H9 (cell line): Measurements from ENCODE around the gene IL1RAPL2. TPM values are rescaled to one million over a fixed set of nuclear protein-coding genes. Genes with fewer than 3 reads are reported as not detected.

ENCODE experiments used
- DNase-seq: peaks from one replicate; pipeline ENCODE4 v3.0.0-alpha.2; 2017
- H2AFZ ChIP-seq: one replicate; pipeline ENCODE4 v1.6.1; 2013; ENCODE audit warnings: mild to moderate bottlenecking, low read length, control low read depth, moderate library complexity
- H2AK5ac ChIP-seq: 2 replicates; pipeline ENCODE4 v1.6.1; 2013; ENCODE audit warnings: low read length, control low read depth, mixed read lengths; ENCODE audit not compliant: insufficient read length
- H2BK120ac ChIP-seq: one replicate; pipeline ENCODE4 v1.6.1; 2013; ENCODE audit warnings: low read depth, mild to moderate bottlenecking, low read length, control low read depth, inconsistent platforms; ENCODE audit not compliant: poor library complexity, severe bottlenecking
- H2BK12ac ChIP-seq: 2 replicates; pipeline ENCODE4 v1.6.1; 2013; ENCODE audit warnings: low read length, control low read depth, mixed read lengths, low read depth; ENCODE audit not compliant: insufficient read length
- H2BK15ac ChIP-seq: 2 replicates; pipeline ENCODE4 v1.6.1; 2013; ENCODE audit warnings: low read depth, low read length, control low read depth
- H2BK20ac ChIP-seq: one replicate; pipeline ENCODE4 v1.6.1; 2013; ENCODE audit warnings: low read depth, mild to moderate bottlenecking, low read length, control low read depth, inconsistent platforms; ENCODE audit not compliant: poor library complexity, severe bottlenecking
- H2BK5ac ChIP-seq: 2 replicates; pipeline ENCODE4 v1.6.1; 2013; ENCODE audit warnings: low read length, control low read depth, mixed read lengths; ENCODE audit not compliant: insufficient read length
- H3K14ac ChIP-seq: 2 replicates; pipeline ENCODE4 v1.6.1; 2013; ENCODE audit warnings: low read length, control low read depth; ENCODE audit not compliant: insufficient read depth
- H3K18ac ChIP-seq: 2 replicates; pipeline ENCODE4 v1.6.1; 2013; ENCODE audit warnings: low read depth, mild to moderate bottlenecking, mixed read lengths, low read length, control low read depth; ENCODE audit not compliant: insufficient read length
- H3K23ac ChIP-seq: 2 replicates; pipeline ENCODE4 v1.6.1; 2013; ENCODE audit warnings: low read length, control low read depth, mixed read lengths, low read depth; ENCODE audit not compliant: insufficient read length
- H3K23me2 ChIP-seq: 2 replicates; pipeline ENCODE4 v1.6.1; 2013; ENCODE audit warnings: low read depth, mild to moderate bottlenecking, mixed read lengths, low read length, control low read depth; ENCODE audit not compliant: insufficient read length, poor library complexity, severe bottlenecking
- H3K27ac ChIP-seq: 2 replicates; pipeline ENCODE4 v1.5.1; 2013; ENCODE audit warnings: low read length, control low read depth, mixed read lengths, low read depth; ENCODE audit not compliant: insufficient read length
- H3K27me3 ChIP-seq: 2 replicates; pipeline ENCODE4 v1.6.1; 2013; ENCODE audit warnings: low read length, control low read depth, inconsistent platforms; ENCODE audit not compliant: insufficient read depth
- H3K4ac ChIP-seq: 2 replicates; pipeline ENCODE4 v1.6.1; 2013; ENCODE audit warnings: low read depth, mild to moderate bottlenecking, control low read depth, inconsistent platforms, low read length, moderate library complexity
- H3K4me1 ChIP-seq: 2 replicates; pipeline ENCODE4 v1.6.1; 2013; ENCODE audit warnings: low read length, control low read depth, inconsistent platforms; ENCODE audit not compliant: insufficient read depth
- H3K4me2 ChIP-seq: 2 replicates; pipeline ENCODE4 v1.6.1; 2013; ENCODE audit warnings: low read length, control low read depth, mixed read lengths; ENCODE audit not compliant: insufficient read length, insufficient read depth
- H3K56ac ChIP-seq: 2 replicates; pipeline ENCODE4 v1.6.1; 2013; ENCODE audit warnings: low read depth, mild to moderate bottlenecking, mixed read lengths, low read length, control low read depth; ENCODE audit not compliant: insufficient read length
- H3K79me1 ChIP-seq: 2 replicates; pipeline ENCODE4 v1.6.1; 2013; ENCODE audit warnings: low read depth, mild to moderate bottlenecking, moderate library complexity, low read length, control low read depth, inconsistent platforms; ENCODE audit not compliant: insufficient read depth, poor library complexity, severe bottlenecking
- H3K79me2 ChIP-seq: 2 replicates; pipeline ENCODE4 v1.6.1; 2013; ENCODE audit warnings: low read length, control low read depth, inconsistent platforms; ENCODE audit not compliant: insufficient read depth
- H3K9ac ChIP-seq: 2 replicates; pipeline ENCODE4 v1.6.1; 2013; ENCODE audit warnings: low read length, control low read depth, mixed read lengths; ENCODE audit not compliant: insufficient read length; ENCODE audit errors: extremely low read depth
- H3K9me3 ChIP-seq: one replicate; pipeline ENCODE4 v1.6.1; 2013; ENCODE audit warnings: low read depth, low read length, inconsistent platforms; ENCODE audit not compliant: control insufficient read depth
- H3T11ph ChIP-seq: one replicate; pipeline ENCODE4 v1.6.1; 2013; ENCODE audit warnings: mild to moderate bottlenecking, low read length, control low read depth, inconsistent platforms
- H4K20me1 ChIP-seq: one replicate; pipeline ENCODE4 v1.6.1; 2013; ENCODE audit not compliant: control insufficient read depth, insufficient read length, insufficient read depth
- H4K5ac ChIP-seq: 2 replicates; pipeline ENCODE4 v1.6.1; 2013; ENCODE audit warnings: low read depth, mild to moderate bottlenecking, mixed read lengths, low read length, control low read depth; ENCODE audit not compliant: insufficient read length
- H4K8ac ChIP-seq: replicated peaks from 2 replicates; pipeline ENCODE4 v1.6.1; 2013; ENCODE audit warnings: low read length, control low read depth, mixed read lengths, low read depth; ENCODE audit not compliant: insufficient read length
- H4K91ac ChIP-seq: 2 replicates; pipeline ENCODE4 v1.6.1; 2013; ENCODE audit warnings: low read depth, mild to moderate bottlenecking, moderate library complexity, mixed read lengths, low read length, control low read depth; ENCODE audit not compliant: insufficient read length
- H3K27ac Mint-ChIP-seq, 3 experiments: 2 replicates in 2 of 3; 3 replicates in 1 of 3; pipeline ENCODE4 v1.8.0; 2020 to 2021; ENCODE audit warnings: mixed read lengths in 3 of 3, mild to moderate bottlenecking in 1 of 3, moderate library complexity in 1 of 3
- H3K27me3 Mint-ChIP-seq: 2 replicates; pipeline ENCODE4 v1.8.0; 2021; ENCODE audit warnings: low read depth, mild to moderate bottlenecking, moderate library complexity, mixed read lengths
- H3K36me3 Mint-ChIP-seq, 3 experiments: 2 replicates in 2 of 3; 3 replicates in 1 of 3; pipeline ENCODE4 v1.8.0; 2020 to 2021; ENCODE audit warnings: low read depth in 3 of 3, mixed read lengths in 3 of 3; ENCODE audit not compliant: insufficient read depth in 1 of 3
- H3K4me1 Mint-ChIP-seq, 2 experiments: 2 replicates each; pipeline ENCODE4 v1.8.0; 2020; ENCODE audit warnings: mixed read lengths in 2 of 2
- H3K4me3 Mint-ChIP-seq, 2 experiments: 2 replicates in 1 of 2; 3 replicates in 1 of 2; pipeline ENCODE4 v1.8.0; 2020 to 2021; ENCODE audit warnings: mild to moderate bottlenecking in 2 of 2, mixed read lengths in 2 of 2, moderate library complexity in 1 of 2
- H3K9me3 Mint-ChIP-seq, 2 experiments: 2 replicates in 1 of 2; 3 replicates in 1 of 2; pipeline ENCODE4 v1.8.0; 2020; ENCODE audit warnings: mild to moderate bottlenecking in 2 of 2, mixed read lengths in 2 of 2, moderate library complexity in 1 of 2
- CTCF ChIP-seq: fragments of 200-600 bp; sonication (generic); conservative IDR thresholded peaks from 3 replicates; pipeline ENCODE4 v1.8.0; 2021; ENCODE audit warnings: antibody characterized with exemption, mild to moderate bottlenecking
- WGBS: extraction: QIAGEN DNeasy Blood & Tissue Kit; methylation state at CpG from one replicate; pipeline ENCODE4 v1.1.7; 2013; ENCODE audit warnings: missing lambda C conversion rate, low lambda C conversion rate, mixed read lengths; ENCODE audit not compliant: insufficient read length; ENCODE audit errors: extremely low coverage; 5-methylcytosine and 5-hydroxymethylcytosine counted together
- total RNA-seq: library from RNA; stranded (reverse); gene quantifications from 2 replicates; pipeline ENCODE4 v1.2.1, GENCODE V29; 2021

Gene IL1RAPL2
- total RNA-seq, 1 experiment from 2014 or later = not detected

- Histone ChIP-seq H3K4ac (no peak overlapping the region), H3K4me1 (peaks cover 3% of the 10 kb centered on the region; the same call in 1 of the 2 replicates), H3K9me3 (no peaks in the 10 kb centered on the region), H2BK12ac (no peak overlapping the region), H3K79me1 (no peaks in the 10 kb centered on the region), H3K79me2 (no peaks in the 10 kb centered on the region), H3K56ac (no peak overlapping the region), H3K23me2 (no peaks in the 10 kb centered on the region), H3K27me3 (no peaks in the 10 kb centered on the region), H2AFZ (no peak overlapping the region), H3K9ac (no peak overlapping the region), H4K20me1 (no peaks in the 10 kb centered on the region), H2BK5ac (no peak overlapping the region), H2AK5ac (no peak overlapping the region), H3K14ac (no peak overlapping the region), H4K8ac (no peak overlapping the region), H2BK15ac (no peak overlapping the region), H4K5ac (no peak overlapping the region), H2BK20ac (no peak overlapping the region), H3K23ac (no peak overlapping the region), H2BK120ac (no peak overlapping the region), H3K18ac (no peak overlapping the region), H3T11ph (no peak overlapping the region), H3K27ac (no peak overlapping the region), H3K4me2 (no peak overlapping the region), H4K91ac (no peak overlapping the region)
- Mint-ChIP-seq H3K27ac (no peak overlapping the region), H3K36me3 (peaks cover 0 to 2% (median 0%) of the 10 kb centered on the region in 3 experiments; a peak in 2 of 7 replicates), H3K27me3 (no peaks in the 10 kb centered on the region; the same call in 1 of the 2 replicates), H3K4me1 (peaks cover 10 to 12% of the 10 kb centered on the region in 2 experiments), H3K4me3 (no peak overlapping the region), H3K9me3 (peaks cover 0 to 41% of the 10 kb centered on the region in 2 experiments; a peak in 2 of 5 replicates)
- no peak for DNase-seq
- WGBS = no CpG with 5 or more reads among the region's 1 CpG
- TF ChIP-seq CTCF = no peak
Observed at GRCh38 chrX:105650577-105650976, 1084.6 kb downstream of the IL1RAPL2 start.
